HepG2 (cell line): ENCODE data around the gene TOMM22. TPM values are rescaled to one million over a fixed set of nuclear protein-coding genes. Genes with fewer than 3 reads are reported as not detected.

Experiments
- ATM ChIP-seq: fragments of 450-650 bp; IDR thresholded peaks from 2 replicates; pipeline ENCODE4 v1.7.1; 2017; ENCODE audit warnings: mild to moderate bottlenecking, borderline replicate concordance
- BCL6 ChIP-seq: IDR thresholded peaks from 2 replicates; pipeline ENCODE4 v1.6.1; 2016; ENCODE audit warnings: missing genetic modification reagents, missing compliant biosample characterization
- CENPX ChIP-seq: sonication (generic); formaldehyde crosslinking; IDR thresholded peaks from 2 replicates; pipeline ENCODE4 v1.9.0; 2021; ENCODE audit warnings: mild to moderate bottlenecking, missing genetic modification reagents, moderate library complexity
- ESRRA ChIP-seq: sonication (generic); formaldehyde crosslinking; IDR thresholded peaks from 2 replicates; pipeline ENCODE4 v1.5.1; 2020; ENCODE audit warnings: mild to moderate bottlenecking, low read depth, missing genetic modification reagents
- FOXA1 ChIP-seq, 2 experiments: fragments of 450-650 bp in 1 of 2; sonication (generic) in 1 of 2; formaldehyde crosslinking in 1 of 2; IDR thresholded peaks; 2 replicates each; pipeline versions ENCODE4 v1.4.0 to v1.6.1; 2016 to 2020; ENCODE audit warnings: missing genetic modification reagents in 1 of 2
- GZF1 ChIP-seq: sonication (generic); formaldehyde crosslinking; IDR thresholded peaks from 2 replicates; pipeline ENCODE4 v1.5.1; 2020; ENCODE audit warnings: mild to moderate bottlenecking, missing genetic modification reagents
- HOXA5 ChIP-seq: sonication (generic); formaldehyde crosslinking; IDR thresholded peaks from 2 replicates; pipeline ENCODE4 v1.4.0; 2020; ENCODE audit warnings: missing genetic modification reagents
- KIAA2018 ChIP-seq: sonication (generic); formaldehyde crosslinking; IDR thresholded peaks from 2 replicates; pipeline ENCODE4 v1.5.0; 2020; ENCODE audit warnings: mild to moderate bottlenecking, missing genetic modification reagents, borderline replicate concordance
- NFKBIZ ChIP-seq: IDR thresholded peaks from 2 replicates; pipeline ENCODE4 v1.6.1; 2018; ENCODE audit warnings: missing genetic modification reagents, missing compliant biosample characterization
- ZIK1 ChIP-seq: sonication (generic); formaldehyde crosslinking; IDR thresholded peaks from 2 replicates; pipeline ENCODE4 v1.5.0; 2020; ENCODE audit warnings: mild to moderate bottlenecking, low read depth, missing genetic modification reagents, borderline replicate concordance
- ZNF18 ChIP-seq: sonication (generic); formaldehyde crosslinking; IDR thresholded peaks from 2 replicates; pipeline ENCODE4 v1.8.0; 2022; ENCODE audit warnings: mild to moderate bottlenecking, missing genetic modification reagents; ENCODE audit not compliant: insufficient replicate concordance
- ZNF232 ChIP-seq: sonication (generic); formaldehyde crosslinking; IDR thresholded peaks from 2 replicates; pipeline ENCODE4 v1.4.0; 2020; ENCODE audit warnings: missing genetic modification reagents, borderline replicate concordance
- ZNF576 ChIP-seq: sonication (generic); formaldehyde crosslinking; IDR thresholded peaks from 2 replicates; pipeline ENCODE4 v1.4.0; 2020; ENCODE audit warnings: mild to moderate bottlenecking, missing genetic modification reagents
- ZNF703 ChIP-seq: sonication (generic); formaldehyde crosslinking; IDR thresholded peaks from 2 replicates; pipeline ENCODE4 v1.5.1; 2020; ENCODE audit warnings: missing genetic modification reagents, mild to moderate bottlenecking, moderate library complexity, borderline replicate concordance
- ZNF761 ChIP-seq: sonication (generic); formaldehyde crosslinking; conservative IDR thresholded peaks from 2 replicates; pipeline ENCODE4 v1.4.0; 2020; ENCODE audit warnings: mild to moderate bottlenecking, missing genetic modification reagents
- polyA plus RNA-seq, 8 experiments: library from polyadenylated mRNA; depleted of rRNA in 3 of 8; stranded (reverse) in 7 of 8; unstranded in 1 of 8; fragments of >200 nt; fragmentation: Illumina TruSeq in 4 of 8; extraction: Trizol in 4 of 8; gene quantifications; 2 replicates each; pipeline versions ENCODE4 v1.2.1 to v1.2.3, GENCODE V29; 2011 to 2016; ENCODE audit warnings: low read depth in 4 of 8, missing spikeins in 1 of 8, mixed read lengths in 1 of 8; ENCODE audit not compliant: insufficient read depth in 1 of 8
- total RNA-seq, 5 experiments: library from RNA; depleted of rRNA; stranded (reverse); fragments of >200 nt; fragmentation: Illumina TruSeq; extraction: Trizol; gene quantifications; 2 replicates each; pipeline ENCODE4 v1.2.3, GENCODE V29; 2016; ENCODE audit warnings: low read depth in 1 of 5
- TF ChIP-seq, protein P1 (sequence below): sonication (generic); formaldehyde crosslinking; conservative IDR thresholded peaks from 2 replicates; pipeline ENCODE4 v1.4.0; 2020; ENCODE audit warnings: missing genetic modification reagents

The TOMM22 gene
- total and polyA plus RNA-seq, 2 of the 13 experiments (the other 11 are each of a cell fraction or from before 2014, with no cell fraction given), result 46.9 to 118 TPM

GRCh38 chr22:38656256-38657044 lies 25.3 kb upstream of the TOMM22 start, which contains the start of the genes CBY1 and FAM227A (continued):
- TF ChIP-seq ZIK1 (CRISPR knock-in tag) (no peak), KIAA2018 (CRISPR knock-in tag) (no peak), ZNF761 (CRISPR knock-in tag) (no peak), ZNF232 (0 out of 2 replicates have a peak, but pooled peaks have one; percentile 25), CENPX (CRISPR knock-in tag) (no peak), ZNF18 (CRISPR knock-in tag) (no peak), ATM (no peak), ZNF576 (CRISPR knock-in tag) (no peak), HOXA5 (CRISPR knock-in tag) (peak; percentile 67; the same call in 1 of the 2 replicates), NFKBIZ (CRISPR knock-in tag) (no peak), ZNF703 (CRISPR knock-in tag) (no peak), GZF1 (0 out of 2 replicates have a peak, but pooled peaks have one; percentile 67), FOXA1 (IDR thresholded peaks at IDR 0.05) (no peak), FOXA1 (CRISPR knock-in tag; IDR thresholded peaks at IDR 0.05) (no peak), BCL6 (no peak), ESRRA (CRISPR knock-in tag) (0 out of 2 replicates have a peak, but pooled peaks have one; percentile 38)
- TF ChIP-seq, protein P1, sequence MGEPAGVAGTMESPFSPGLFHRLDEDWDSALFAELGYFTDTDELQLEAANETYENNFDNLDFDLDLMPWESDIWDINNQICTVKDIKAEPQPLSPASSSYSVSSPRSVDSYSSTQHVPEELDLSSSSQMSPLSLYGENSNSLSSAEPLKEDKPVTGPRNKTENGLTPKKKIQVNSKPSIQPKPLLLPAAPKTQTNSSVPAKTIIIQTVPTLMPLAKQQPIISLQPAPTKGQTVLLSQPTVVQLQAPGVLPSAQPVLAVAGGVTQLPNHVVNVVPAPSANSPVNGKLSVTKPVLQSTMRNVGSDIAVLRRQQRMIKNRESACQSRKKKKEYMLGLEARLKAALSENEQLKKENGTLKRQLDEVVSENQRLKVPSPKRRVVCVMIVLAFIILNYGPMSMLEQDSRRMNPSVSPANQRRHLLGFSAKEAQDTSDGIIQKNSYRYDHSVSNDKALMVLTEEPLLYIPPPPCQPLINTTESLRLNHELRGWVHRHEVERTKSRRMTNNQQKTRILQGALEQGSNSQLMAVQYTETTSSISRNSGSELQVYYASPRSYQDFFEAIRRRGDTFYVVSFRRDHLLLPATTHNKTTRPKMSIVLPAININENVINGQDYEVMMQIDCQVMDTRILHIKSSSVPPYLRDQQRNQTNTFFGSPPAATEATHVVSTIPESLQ (CRISPR knock-in tag), result no peak
